Sigmoid colon (tissue), 7 donors: ENCODE data around the gene APOA5. TPM values are rescaled to one million over a fixed set of nuclear protein-coding genes. Genes with fewer than 3 reads are reported as not detected.

Source experiments
- DNase-seq: peaks from one replicate; pipeline ENCODE4 v3.0.0-alpha.2; 2019
- H3K27ac ChIP-seq, 4 donors: fragments of 200-600 bp; sonication (generic); one replicate each; pipeline ENCODE4 v1.5.1; 2016 to 2019; ENCODE audit warnings: mild to moderate bottlenecking in 1 of 4
- H3K27me3 ChIP-seq, 3 donors: fragments of 200-600 bp; sonication (generic); one replicate each; pipeline ENCODE4 v1.5.1; 2019; ENCODE audit warnings: mild to moderate bottlenecking in 1 of 3
- H3K36me3 ChIP-seq, 4 donors: fragments of 200-600 bp; sonication (generic); one replicate each; pipeline ENCODE4 v1.5.1; 2016 to 2019
- H3K4me1 ChIP-seq, 4 donors: fragments of 200-600 bp; sonication (generic); one replicate each; pipeline ENCODE4 v1.5.1; 2017 to 2019
- H3K4me3 ChIP-seq, 4 donors: fragments of 200-600 bp; sonication (generic); one replicate each; pipeline ENCODE4 v1.5.1; 2017 to 2019; ENCODE audit warnings: mild to moderate bottlenecking in 2 of 4, moderate library complexity in 1 of 4
- H3K9me3 ChIP-seq, 4 donors: fragments of 200-600 bp in 3 of 4; sonication (generic) in 3 of 4; one replicate each; pipeline versions ENCODE4 v1.5.1 to v1.6.1; 2013 to 2019
- EP300 ChIP-seq, 4 donors: sonication (generic); formaldehyde crosslinking; IDR thresholded peaks; one replicate each; pipeline ENCODE4 v1.6.1; 2017; ENCODE audit warnings: antibody characterized with exemption in 4 of 4
- POLR2A ChIP-seq, 2 donors: fragments of 450-650 bp; IDR thresholded peaks; one replicate each; pipeline ENCODE4 v1.6.1; 2016; ENCODE audit warnings: antibody characterized with exemption in 2 of 2, mild to moderate bottlenecking in 2 of 2, moderate library complexity in 2 of 2
- POLR2AphosphoS5 ChIP-seq, 4 donors: sonication (generic); formaldehyde crosslinking; IDR thresholded peaks; one replicate each; pipeline ENCODE4 v1.6.1; 2017; ENCODE audit warnings: antibody characterized with exemption in 4 of 4
- WGBS, 2 donors: extraction: QIAGEN DNeasy Blood & Tissue Kit; methylation state at CpG; one replicate each; pipeline ENCODE4 v1.1.7; 2013; 5-methylcytosine and 5-hydroxymethylcytosine counted together
- intact Hi-C: fragments of 100-400 bp; cut with DNase I; formaldehyde crosslinking; loops from one replicate; pipeline ENCODE4 v1.15.1; 2023
- polyA plus RNA-seq, 3 donors: library from polyadenylated mRNA; stranded (reverse); fragments of 200-250 nt; gene quantifications; one replicate each; pipeline ENCODE4 v1.2.3, GENCODE V29; 2013
- total RNA-seq, 4 donors: library from RNA; depleted of rRNA; stranded (reverse); fragments of >200 nt; gene quantifications; one replicate each; pipeline ENCODE4 v1.1.0, GENCODE V29; 2016
- TF ChIP-seq, protein P1 (sequence below), 4 experiments: fragments of 450-650 bp in 3 of 4; fragments of 200-600 bp in 1 of 4; IDR thresholded peaks; one replicate each; pipeline ENCODE4 v1.5.1; 2016 to 2019; ENCODE audit warnings: antibody characterized with exemption in 4 of 4, mild to moderate bottlenecking in 3 of 4, moderate library complexity in 2 of 4
- donor health status: healthy with polysubstance abuse.
- donor health status: Bipolar disorder and iron deficiency.
- donor health status: healthy.

The APOA5 gene
- total and polyA plus RNA-seq, 7 donors, result not detected

GRCh38 chr11:116830184-116830912 is 38.7 kb upstream of the APOA5 start:
- no peak overlapping the region for H3K27ac ChIP-seq
- peak; percentile 60 for DNase-seq
- H3K9me3 ChIP-seq, result no peaks in the 10 kb centered on the region
- no peak overlapping the region for H3K4me3 ChIP-seq
- TF ChIP-seq POLR2AphosphoS5 (IDR thresholded peaks at IDR 0.05) (no peak), EP300 (IDR thresholded peaks at IDR 0.05) (no peak), POLR2A (IDR thresholded peaks at IDR 0.05) (no peak)
- TF ChIP-seq, protein P1, sequence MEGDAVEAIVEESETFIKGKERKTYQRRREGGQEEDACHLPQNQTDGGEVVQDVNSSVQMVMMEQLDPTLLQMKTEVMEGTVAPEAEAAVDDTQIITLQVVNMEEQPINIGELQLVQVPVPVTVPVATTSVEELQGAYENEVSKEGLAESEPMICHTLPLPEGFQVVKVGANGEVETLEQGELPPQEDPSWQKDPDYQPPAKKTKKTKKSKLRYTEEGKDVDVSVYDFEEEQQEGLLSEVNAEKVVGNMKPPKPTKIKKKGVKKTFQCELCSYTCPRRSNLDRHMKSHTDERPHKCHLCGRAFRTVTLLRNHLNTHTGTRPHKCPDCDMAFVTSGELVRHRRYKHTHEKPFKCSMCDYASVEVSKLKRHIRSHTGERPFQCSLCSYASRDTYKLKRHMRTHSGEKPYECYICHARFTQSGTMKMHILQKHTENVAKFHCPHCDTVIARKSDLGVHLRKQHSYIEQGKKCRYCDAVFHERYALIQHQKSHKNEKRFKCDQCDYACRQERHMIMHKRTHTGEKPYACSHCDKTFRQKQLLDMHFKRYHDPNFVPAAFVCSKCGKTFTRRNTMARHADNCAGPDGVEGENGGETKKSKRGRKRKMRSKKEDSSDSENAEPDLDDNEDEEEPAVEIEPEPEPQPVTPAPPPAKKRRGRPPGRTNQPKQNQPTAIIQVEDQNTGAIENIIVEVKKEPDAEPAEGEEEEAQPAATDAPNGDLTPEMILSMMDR (IDR thresholded peaks at IDR 0.05), result no peak
- H3K4me1 ChIP-seq, result peaks cover 0 to 7% (median 4%) of the 10 kb centered on the region in 4 donors
- H3K27me3 ChIP-seq, result no peaks in the 10 kb centered on the region
- intact Hi-C loops, result no loop called here
- H3K36me3 ChIP-seq, result no peaks in the 10 kb centered on the region
- 94 to 96% methylated on average over 17 of the region's 17 CpGs for WGBS, 2 donors

GRCh38 chr11:116829525-116830183 is 38.0 kb upstream of the APOA5 start, which contains the start of gene APOC3:
APOC3 (plus strand) TSS chr11:116829907; CDS start chr11:116830583, 676 bp downstream.
- no peaks in the 10 kb centered on the region for H3K36me3 ChIP-seq
- H3K27ac ChIP-seq, result no peak within 1 kb of the TSS
- 77 to 79% methylated on average over 9 of the region's 9 CpGs for WGBS, 2 donors
- H3K4me3 ChIP-seq, result no peak within 1 kb of the TSS
- H3K27me3 ChIP-seq, result no peaks in the 10 kb centered on the region
- peak; percentile 60 for DNase-seq
- no peaks in the 10 kb centered on the region for H3K9me3 ChIP-seq
- TF ChIP-seq EP300 (IDR thresholded peaks at IDR 0.05) (no peak), POLR2AphosphoS5 (IDR thresholded peaks at IDR 0.05) (no peak), POLR2A (IDR thresholded peaks at IDR 0.05) (no peak)
- TF ChIP-seq, protein P1 (IDR thresholded peaks at IDR 0.05), result no peak
- H3K4me1 ChIP-seq, result no peaks in the 10 kb centered on the region
- intact Hi-C loops, result no loop called here

- Histone ChIP-seq H3K27ac (no peak overlapping the region), H3K27me3 (no peaks in the 10 kb centered on the region), H3K4me1 (no peaks in the 10 kb centered on the region), H3K9me3 (no peaks in the 10 kb centered on the region), H3K36me3 (no peaks in the 10 kb centered on the region), H3K4me3 (no peak overlapping the region)
- no peak for DNase-seq
- intact Hi-C loops, result no loop called here
- TF ChIP-seq EP300 (IDR thresholded peaks at IDR 0.05) (no peak), POLR2A (IDR thresholded peaks at IDR 0.05) (no peak), POLR2AphosphoS5 (IDR thresholded peaks at IDR 0.05) (no peak)
- TF ChIP-seq, protein P1 (IDR thresholded peaks at IDR 0.05), result no peak
- WGBS, 2 donors, result 55 to 69% methylated on average over 16 of the region's 16 CpGs
Measured at GRCh38 chr11:116828632-116829524, 37.2 kb upstream of the APOA5 start.

GRCh38 chr11:116827461-116827860 is 35.8 kb upstream of the APOA5 start:
- Histone ChIP-seq H3K27me3 (no peaks in the 10 kb centered on the region), H3K4me1 (no peaks in the 10 kb centered on the region), H3K27ac (no peak overlapping the region), H3K36me3 (no peaks in the 10 kb centered on the region), H3K4me3 (no peak overlapping the region), H3K9me3 (no peaks in the 10 kb centered on the region)
- intact Hi-C loops, result no loop called here
- peak; percentile 39 for DNase-seq
- TF ChIP-seq POLR2AphosphoS5 (IDR thresholded peaks at IDR 0.05) (no peak), EP300 (IDR thresholded peaks at IDR 0.05) (no peak), POLR2A (IDR thresholded peaks at IDR 0.05) (no peak)
- TF ChIP-seq, protein P1 (IDR thresholded peaks at IDR 0.05), result no peak
- 93 to 95% methylated on average over 6 of the region's 6 CpGs for WGBS, 2 donors
